GM19468 (cell line): ENCODE measurements around the gene ARL11.

ENCODE experiments used
- ATAC-seq: cut with Tn5 transposase; IDR thresholded peaks from one replicate; pipeline ENCODE4 v1.9.1; 2021; ENCODE audit warnings: mild to moderate bottlenecking, moderate library complexity, moderate number of reproducible peaks; ENCODE audit not compliant: unreplicated experiment; ENCODE audit errors: extremely low read depth

ARL11 gene

DNA sequence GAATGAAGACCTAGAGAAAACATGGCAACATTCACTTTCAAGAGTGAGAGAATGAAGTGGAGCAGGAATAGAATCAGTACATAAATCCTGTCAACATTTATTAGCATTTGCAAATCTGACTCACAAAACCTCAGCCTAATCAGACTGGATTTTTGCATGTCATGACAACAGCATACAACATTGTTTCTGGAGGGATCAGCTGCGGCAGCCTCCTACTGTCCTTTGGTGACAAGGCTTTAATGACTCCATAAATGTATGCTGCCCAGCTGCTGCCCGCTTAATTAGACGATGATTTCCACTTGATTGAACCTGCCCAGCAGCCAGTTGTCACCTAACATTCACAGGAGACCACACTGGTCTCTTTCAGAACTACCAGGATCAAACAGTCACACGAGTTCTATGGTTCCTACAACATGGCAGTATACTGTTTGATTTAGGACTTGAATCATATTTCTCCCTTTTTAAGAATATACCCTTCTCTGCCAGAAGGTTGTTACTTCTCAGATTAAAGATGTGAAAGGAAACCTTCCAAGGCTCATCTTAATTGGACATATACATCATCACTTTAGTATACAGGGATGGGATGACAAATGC lies 53.6 kb downstream of the ARL11 start:
- no peak for ATAC-seq
